ENCODE measurements around the gene CT45A6.
"Not testable (repeated sequence)": the region's sequence is repeated elsewhere in the genome, so short reads cannot be mapped to it uniquely, and the experiment has no call there.

CT45A6 gene, protein sequence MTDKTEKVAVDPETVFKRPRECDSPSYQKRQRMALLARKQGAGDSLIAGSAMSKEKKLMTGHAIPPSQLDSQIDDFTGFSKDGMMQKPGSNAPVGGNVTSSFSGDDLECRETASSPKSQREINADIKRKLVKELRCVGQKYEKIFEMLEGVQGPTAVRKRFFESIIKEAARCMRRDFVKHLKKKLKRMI

DNA sequence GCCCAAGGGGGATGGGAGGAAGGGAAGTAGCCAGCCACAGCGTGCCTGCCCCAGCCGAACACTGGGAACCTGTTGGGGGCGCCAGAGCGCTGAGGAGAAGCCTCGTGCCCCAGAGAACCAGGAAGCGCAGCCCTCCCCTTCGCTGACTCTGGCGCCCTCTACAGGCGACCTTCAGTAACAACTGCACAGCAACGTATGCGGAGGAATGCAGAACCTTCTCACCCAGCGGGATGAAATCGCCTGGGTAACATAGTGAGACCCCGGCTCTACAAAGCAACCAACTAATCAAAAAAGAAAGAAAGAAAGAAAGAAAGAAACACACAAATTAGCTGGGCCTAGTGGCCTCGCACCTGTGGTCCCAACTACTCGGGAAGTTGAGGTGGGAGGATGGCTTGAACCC, at the start of gene CT45A6:
Gene CT45A6 (minus strand): TSS at position 101 of the 400 bp plus-strand sequence. CDS start 3,794 bp downstream, outside the sequence.
- H3K27ac ChIP-seq; DNase-seq (ENCODE audit: low spot score); H3K4me3 ChIP-seq: not testable (repeated sequence)

DNA sequence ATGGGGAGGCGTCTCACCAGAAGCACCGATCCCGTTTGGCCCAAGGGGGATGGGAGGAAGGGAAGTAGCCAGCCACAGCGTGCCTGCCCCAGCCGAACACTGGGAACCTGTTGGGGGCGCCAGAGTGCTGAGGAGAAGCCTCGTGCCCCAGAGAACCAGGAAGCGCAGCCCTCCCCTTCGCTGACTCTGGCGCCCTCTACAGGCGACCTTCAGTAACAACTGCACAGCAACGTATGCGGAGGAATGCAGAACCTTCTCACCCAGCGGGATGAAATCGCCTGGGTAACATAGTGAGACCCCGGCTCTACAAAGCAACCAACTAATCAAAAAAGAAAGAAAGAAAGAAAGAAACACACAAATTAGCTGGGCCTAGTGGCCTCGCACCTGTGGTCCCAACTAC, 34.6 kb upstream of the CT45A6 start, which contains the start of gene CT45A7:
Gene CT45A7 (minus strand): TSS at position 101 of the 400 bp plus-strand sequence. CDS start 3,747 bp downstream, outside the sequence.
- not testable (repeated sequence) for H3K4me3 ChIP-seq; H3K27ac ChIP-seq; DNase-seq (ENCODE audit: low spot score)

DNA sequence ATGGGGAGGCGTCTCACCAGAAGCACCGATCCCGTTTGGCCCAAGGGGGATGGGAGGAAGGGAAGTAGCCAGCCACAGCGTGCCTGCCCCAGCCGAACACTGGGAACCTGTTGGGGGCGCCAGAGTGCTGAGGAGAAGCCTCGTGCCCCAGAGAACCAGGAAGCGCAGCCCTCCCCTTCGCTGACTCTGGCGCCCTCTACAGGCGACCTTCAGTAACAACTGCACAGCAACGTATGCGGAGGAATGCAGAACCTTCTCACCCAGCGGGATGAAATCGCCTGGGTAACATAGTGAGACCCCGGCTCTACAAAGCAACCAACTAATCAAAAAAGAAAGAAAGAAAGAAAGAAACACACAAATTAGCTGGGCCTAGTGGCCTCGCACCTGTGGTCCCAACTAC, 17.3 kb upstream of the CT45A6 start, which contains the start of gene CT45A2:
Gene CT45A2 (minus strand): TSS at position 101 of the 400 bp plus-strand sequence. CDS start 3,747 bp downstream, outside the sequence.
- DNase-seq (ENCODE audit: low spot score); H3K4me3 ChIP-seq; H3K27ac ChIP-seq: not testable (repeated sequence)

DNA sequence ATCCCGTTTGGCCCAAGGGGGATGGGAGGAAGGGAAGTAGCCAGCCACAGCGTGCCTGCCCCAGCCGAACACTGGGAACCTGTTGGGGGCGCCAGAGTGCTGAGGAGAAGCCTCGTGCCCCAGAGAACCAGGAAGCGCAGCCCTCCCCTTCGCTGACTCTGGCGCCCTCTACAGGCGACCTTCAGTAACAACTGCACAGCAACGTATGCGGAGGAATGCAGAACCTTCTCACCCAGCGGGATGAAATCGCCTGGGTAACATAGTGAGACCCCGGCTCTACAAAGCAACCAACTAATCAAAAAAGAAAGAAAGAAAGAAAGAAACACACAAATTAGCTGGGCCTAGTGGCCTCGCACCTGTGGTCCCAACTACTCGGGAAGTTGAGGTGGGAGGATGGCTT, 17.2 kb downstream of the CT45A6 start, which contains the start of gene CT45A5:
Gene CT45A5 (minus strand): TSS at position 101 of the 400 bp plus-strand sequence. CDS start 3,774 bp downstream, outside the sequence.
- not testable (repeated sequence) for DNase-seq (ENCODE audit: low spot score); H3K4me3 ChIP-seq; H3K27ac ChIP-seq

DNA sequence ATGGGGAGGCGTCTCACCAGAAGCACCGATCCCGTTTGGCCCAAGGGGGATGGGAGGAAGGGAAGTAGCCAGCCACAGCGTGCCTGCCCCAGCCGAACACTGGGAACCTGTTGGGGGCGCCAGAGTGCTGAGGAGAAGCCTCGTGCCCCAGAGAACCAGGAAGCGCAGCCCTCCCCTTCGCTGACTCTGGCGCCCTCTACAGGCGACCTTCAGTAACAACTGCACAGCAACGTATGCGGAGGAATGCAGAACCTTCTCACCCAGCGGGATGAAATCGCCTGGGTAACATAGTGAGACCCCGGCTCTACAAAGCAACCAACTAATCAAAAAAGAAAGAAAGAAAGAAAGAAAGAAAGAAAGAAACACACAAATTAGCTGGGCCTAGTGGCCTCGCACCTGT, 34.5 kb downstream of the CT45A6 start, which contains the start of gene CT45A3:
Gene CT45A3 (minus strand): TSS at position 101 of the 400 bp plus-strand sequence. CDS start 3,747 bp downstream, outside the sequence.
- DNase-seq (ENCODE audit: low spot score); H3K4me3 ChIP-seq; H3K27ac ChIP-seq: not testable (repeated sequence)

DNA sequence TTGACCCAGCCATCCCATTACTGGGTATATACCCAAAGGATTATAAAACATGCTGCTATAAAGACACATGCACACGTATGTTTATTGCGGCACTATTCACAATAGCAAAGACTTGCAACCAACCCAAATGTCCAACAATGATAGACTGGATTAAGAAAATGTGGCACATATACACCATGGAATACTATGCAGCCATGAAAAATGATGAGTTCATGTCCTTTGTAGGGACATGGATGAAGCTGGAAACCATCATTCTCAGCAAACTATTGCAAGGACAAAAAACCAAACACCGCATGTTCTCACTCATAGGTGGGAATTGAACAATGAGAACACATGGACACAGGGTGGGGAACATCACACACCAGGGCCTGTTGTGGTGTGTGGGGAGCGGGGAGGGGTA, 57.8 kb downstream of the CT45A6 start:
- H3K4me3 ChIP-seq; H3K27ac ChIP-seq; DNase-seq (ENCODE audit: low spot score): not testable (repeated sequence)

Measured in coronary artery (tissue), 2 donors.